ENCODE data around the gene LMCD1.

DNA sequence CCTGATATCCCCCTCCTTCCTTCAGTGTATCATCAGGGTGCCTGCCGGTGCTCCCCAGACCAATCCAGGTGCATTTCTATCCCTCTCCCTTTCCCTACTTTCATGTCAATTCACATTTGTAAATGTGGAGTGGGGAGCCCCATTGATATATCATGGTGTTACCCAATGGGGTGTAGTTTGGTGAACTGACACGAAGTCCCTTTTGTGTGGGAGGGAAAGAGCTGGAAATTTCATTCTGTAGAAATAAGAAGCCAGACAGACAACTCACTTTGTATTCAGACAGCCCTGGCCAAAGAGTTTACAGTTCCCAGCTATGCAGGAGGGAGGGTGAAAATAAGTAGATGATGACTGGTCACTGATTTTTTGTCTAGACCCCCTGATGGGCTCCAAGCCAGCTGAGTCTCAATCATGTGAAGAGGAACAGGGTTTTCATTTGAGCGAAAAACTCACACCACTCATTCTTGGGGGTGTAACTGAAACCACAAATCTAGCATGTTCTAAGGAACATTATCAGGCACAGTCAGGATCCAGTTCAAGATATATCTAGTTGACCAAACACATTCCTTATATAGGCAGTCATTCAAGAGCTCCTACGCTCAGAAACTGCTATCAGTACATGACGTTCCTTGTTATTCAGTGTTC, 58.9 kb downstream of the LMCD1 start:
- TF ChIP-seq, protein P1, sequence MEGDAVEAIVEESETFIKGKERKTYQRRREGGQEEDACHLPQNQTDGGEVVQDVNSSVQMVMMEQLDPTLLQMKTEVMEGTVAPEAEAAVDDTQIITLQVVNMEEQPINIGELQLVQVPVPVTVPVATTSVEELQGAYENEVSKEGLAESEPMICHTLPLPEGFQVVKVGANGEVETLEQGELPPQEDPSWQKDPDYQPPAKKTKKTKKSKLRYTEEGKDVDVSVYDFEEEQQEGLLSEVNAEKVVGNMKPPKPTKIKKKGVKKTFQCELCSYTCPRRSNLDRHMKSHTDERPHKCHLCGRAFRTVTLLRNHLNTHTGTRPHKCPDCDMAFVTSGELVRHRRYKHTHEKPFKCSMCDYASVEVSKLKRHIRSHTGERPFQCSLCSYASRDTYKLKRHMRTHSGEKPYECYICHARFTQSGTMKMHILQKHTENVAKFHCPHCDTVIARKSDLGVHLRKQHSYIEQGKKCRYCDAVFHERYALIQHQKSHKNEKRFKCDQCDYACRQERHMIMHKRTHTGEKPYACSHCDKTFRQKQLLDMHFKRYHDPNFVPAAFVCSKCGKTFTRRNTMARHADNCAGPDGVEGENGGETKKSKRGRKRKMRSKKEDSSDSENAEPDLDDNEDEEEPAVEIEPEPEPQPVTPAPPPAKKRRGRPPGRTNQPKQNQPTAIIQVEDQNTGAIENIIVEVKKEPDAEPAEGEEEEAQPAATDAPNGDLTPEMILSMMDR (IDR thresholded peaks at IDR 0.05): no peak
- TF ChIP-seq POLR2A (IDR thresholded peaks at IDR 0.05): no peak
